Suprapubic skin (tissue), 4 donors: Measurements from ENCODE around the gene CDC20.

ENCODE experiments used
- EP300 ChIP-seq: sonication (generic); formaldehyde crosslinking; IDR thresholded peaks from one replicate; pipeline ENCODE4 v1.6.1; 2017; ENCODE audit warnings: antibody characterized with exemption
- POLR2A ChIP-seq, 2 donors: fragments of 450-650 bp; IDR thresholded peaks; one replicate each; pipeline ENCODE4 v1.6.1; 2017; ENCODE audit warnings: antibody characterized with exemption in 2 of 2, mild to moderate bottlenecking in 2 of 2, moderate library complexity in 2 of 2
- POLR2AphosphoS5 ChIP-seq, 3 donors: sonication (generic); formaldehyde crosslinking; IDR thresholded peaks; one replicate each; pipeline ENCODE4 v1.6.1; 2017; ENCODE audit warnings: antibody characterized with exemption in 3 of 3
- TF ChIP-seq, protein P1 (sequence below), 2 donors: fragments of 200-600 bp in 1 of 2; fragments of 450-650 bp in 1 of 2; sonication (generic) in 1 of 2; IDR thresholded peaks; one replicate each; pipeline ENCODE4 v1.5.1; 2016 to 2019; ENCODE audit warnings: antibody characterized with exemption in 2 of 2, mild to moderate bottlenecking in 1 of 2, moderate library complexity in 1 of 2

DNA sequence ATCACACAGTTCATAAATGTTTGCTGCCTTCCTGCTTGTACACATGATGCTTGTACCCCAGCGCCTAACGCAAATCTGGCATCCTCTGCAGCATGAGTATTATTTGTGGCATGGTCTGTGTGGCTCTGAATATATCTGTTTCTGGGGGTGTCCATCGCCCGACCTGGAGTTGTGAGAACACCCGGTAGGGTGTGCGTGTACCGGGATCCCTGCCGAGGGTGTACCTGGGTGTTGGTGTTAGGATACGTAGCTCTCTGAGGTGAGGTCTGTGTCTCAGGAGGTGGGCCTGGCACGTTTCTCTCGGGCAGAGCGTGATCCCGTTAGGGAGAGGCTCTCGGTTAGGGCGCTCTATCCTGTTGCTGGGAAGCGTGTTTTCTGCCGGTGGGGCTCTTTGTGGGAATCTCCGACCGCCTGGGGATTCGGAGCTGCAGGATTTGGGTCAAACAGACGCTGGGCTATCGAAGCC is 10.4 kb upstream of the CDC20 start:
- TF ChIP-seq EP300 = no peak
- TF ChIP-seq POLR2A (IDR thresholded peaks at IDR 0.05) = no peak
- no peak for TF ChIP-seq POLR2AphosphoS5 (IDR thresholded peaks at IDR 0.05)
- TF ChIP-seq, protein P1, sequence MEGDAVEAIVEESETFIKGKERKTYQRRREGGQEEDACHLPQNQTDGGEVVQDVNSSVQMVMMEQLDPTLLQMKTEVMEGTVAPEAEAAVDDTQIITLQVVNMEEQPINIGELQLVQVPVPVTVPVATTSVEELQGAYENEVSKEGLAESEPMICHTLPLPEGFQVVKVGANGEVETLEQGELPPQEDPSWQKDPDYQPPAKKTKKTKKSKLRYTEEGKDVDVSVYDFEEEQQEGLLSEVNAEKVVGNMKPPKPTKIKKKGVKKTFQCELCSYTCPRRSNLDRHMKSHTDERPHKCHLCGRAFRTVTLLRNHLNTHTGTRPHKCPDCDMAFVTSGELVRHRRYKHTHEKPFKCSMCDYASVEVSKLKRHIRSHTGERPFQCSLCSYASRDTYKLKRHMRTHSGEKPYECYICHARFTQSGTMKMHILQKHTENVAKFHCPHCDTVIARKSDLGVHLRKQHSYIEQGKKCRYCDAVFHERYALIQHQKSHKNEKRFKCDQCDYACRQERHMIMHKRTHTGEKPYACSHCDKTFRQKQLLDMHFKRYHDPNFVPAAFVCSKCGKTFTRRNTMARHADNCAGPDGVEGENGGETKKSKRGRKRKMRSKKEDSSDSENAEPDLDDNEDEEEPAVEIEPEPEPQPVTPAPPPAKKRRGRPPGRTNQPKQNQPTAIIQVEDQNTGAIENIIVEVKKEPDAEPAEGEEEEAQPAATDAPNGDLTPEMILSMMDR (IDR thresholded peaks at IDR 0.05) = no peak
